HepG2 (cell line): ENCODE data around the gene PSMD3. TPM values are rescaled to one million over a fixed set of nuclear protein-coding genes. Genes with fewer than 3 reads are reported as not detected.

Experiments used
- CCDC6 ChIP-seq: sonication (generic); formaldehyde crosslinking; IDR thresholded peaks from 2 replicates; pipeline ENCODE4 v1.8.1; 2022; ENCODE audit warnings: mild to moderate bottlenecking, missing genetic modification reagents, moderate library complexity
- CSRNP2 ChIP-seq: sonication (generic); formaldehyde crosslinking; conservative IDR thresholded peaks from 2 replicates; pipeline ENCODE4 v1.8.0; 2022; ENCODE audit warnings: low read depth, missing genetic modification reagents
- ELF3 ChIP-seq: IDR thresholded peaks from 2 replicates; pipeline ENCODE4 v1.6.1; 2016; ENCODE audit warnings: missing genetic modification reagents, missing compliant biosample characterization
- KLF13 ChIP-seq: sonication (generic); formaldehyde crosslinking; IDR thresholded peaks from 2 replicates; pipeline ENCODE4 v1.4.0; 2020; ENCODE audit warnings: mild to moderate bottlenecking, missing genetic modification reagents
- MIXL1 ChIP-seq: IDR thresholded peaks from 2 replicates; pipeline ENCODE4 v1.6.1; 2016
- PPARG ChIP-seq: conservative IDR thresholded peaks from 2 replicates; pipeline ENCODE4 v1.6.1; 2016; ENCODE audit warnings: missing biosample characterization, missing genetic modification reagents
- SOX13 ChIP-seq, 3 experiments: fragments of 450-650 bp in 1 of 3; sonication (generic) in 1 of 3; formaldehyde crosslinking in 1 of 3; IDR thresholded peaks in 2 of 3; conservative IDR thresholded peaks in 1 of 3; 2 replicates each; pipeline versions ENCODE4 v1.5.0 to v1.6.1; 2016 to 2020; ENCODE audit warnings: antibody characterized with exemption in 1 of 3, mild to moderate bottlenecking in 1 of 3, missing compliant biosample characterization in 1 of 3, missing genetic modification reagents in 1 of 3, moderate library complexity in 1 of 3
- ZFX ChIP-seq: sonication (generic); formaldehyde crosslinking; IDR thresholded peaks from 2 replicates; pipeline ENCODE4 v1.4.0; 2020; ENCODE audit warnings: mild to moderate bottlenecking, low read depth, missing genetic modification reagents, moderate library complexity
- ZNF121 ChIP-seq: sonication (generic); formaldehyde crosslinking; IDR thresholded peaks from 2 replicates; pipeline ENCODE4 v1.5.0; 2020; ENCODE audit warnings: mild to moderate bottlenecking, missing genetic modification reagents
- ZSCAN20 ChIP-seq: sonication (generic); formaldehyde crosslinking; IDR thresholded peaks from 2 replicates; pipeline ENCODE4 v1.4.0; 2020; ENCODE audit warnings: missing genetic modification reagents, mild to moderate bottlenecking, borderline replicate concordance
- polyA plus RNA-seq, 8 experiments: library from polyadenylated mRNA; depleted of rRNA in 3 of 8; stranded (reverse) in 7 of 8; unstranded in 1 of 8; fragments of >200 nt; fragmentation: Illumina TruSeq in 4 of 8; extraction: Trizol in 4 of 8; gene quantifications; 2 replicates each; pipeline versions ENCODE4 v1.2.1 to v1.2.3, GENCODE V29; 2011 to 2016; ENCODE audit warnings: low read depth in 4 of 8, missing spikeins in 1 of 8, mixed read lengths in 1 of 8; ENCODE audit not compliant: insufficient read depth in 1 of 8
- total RNA-seq, 5 experiments: library from RNA; depleted of rRNA; stranded (reverse); fragments of >200 nt; fragmentation: Illumina TruSeq; extraction: Trizol; gene quantifications; 2 replicates each; pipeline ENCODE4 v1.2.3, GENCODE V29; 2016; ENCODE audit warnings: low read depth in 1 of 5
- TF ChIP-seq, protein P1 (sequence below): sonication (generic); formaldehyde crosslinking; IDR thresholded peaks from 2 replicates; pipeline ENCODE4 v1.4.0; 2020; ENCODE audit warnings: missing genetic modification reagents
- TF ChIP-seq, protein P2 (sequence below): sonication (generic); formaldehyde crosslinking; IDR thresholded peaks from 2 replicates; pipeline ENCODE4 v1.4.0; 2020; ENCODE audit warnings: mild to moderate bottlenecking, missing genetic modification reagents

Gene PSMD3
- total and polyA plus RNA-seq, 2 of the 13 experiments (the other 11 are each of a cell fraction or from before 2014, with no cell fraction given) = 97.4 to 146 TPM

DNA sequence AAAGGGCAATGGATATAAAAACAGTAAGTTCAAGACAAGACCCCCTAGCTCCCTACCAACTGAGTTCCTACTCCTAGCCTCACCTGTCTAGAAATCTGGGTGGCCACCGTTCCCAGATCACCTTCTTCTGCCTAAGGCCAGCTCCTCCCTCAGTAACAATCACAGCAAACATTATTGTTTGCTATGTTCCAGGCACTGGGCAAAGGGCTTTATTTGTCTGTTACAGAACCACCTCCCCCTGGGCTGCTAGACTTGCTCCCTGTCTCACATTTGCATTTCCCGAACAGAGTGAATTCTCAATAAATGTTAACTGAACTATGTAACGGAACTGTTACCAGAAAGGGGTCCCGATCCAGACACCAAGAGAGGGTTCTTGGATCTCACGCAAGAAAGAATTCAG lies 46.3 kb upstream of the PSMD3 start (continued):
- no peak for TF ChIP-seq CSRNP2 (CRISPR knock-in tag)
- no peak for TF ChIP-seq CCDC6 (CRISPR knock-in tag)
- TF ChIP-seq, protein P1, sequence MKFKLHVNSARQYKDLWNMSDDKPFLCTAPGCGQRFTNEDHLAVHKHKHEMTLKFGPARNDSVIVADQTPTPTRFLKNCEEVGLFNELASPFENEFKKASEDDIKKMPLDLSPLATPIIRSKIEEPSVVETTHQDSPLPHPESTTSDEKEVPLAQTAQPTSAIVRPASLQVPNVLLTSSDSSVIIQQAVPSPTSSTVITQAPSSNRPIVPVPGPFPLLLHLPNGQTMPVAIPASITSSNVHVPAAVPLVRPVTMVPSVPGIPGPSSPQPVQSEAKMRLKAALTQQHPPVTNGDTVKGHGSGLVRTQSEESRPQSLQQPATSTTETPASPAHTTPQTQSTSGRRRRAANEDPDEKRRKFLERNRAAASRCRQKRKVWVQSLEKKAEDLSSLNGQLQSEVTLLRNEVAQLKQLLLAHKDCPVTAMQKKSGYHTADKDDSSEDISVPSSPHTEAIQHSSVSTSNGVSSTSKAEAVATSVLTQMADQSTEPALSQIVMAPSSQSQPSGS = no peak
- no peak for TF ChIP-seq ZSCAN20 (CRISPR knock-in tag)
- TF ChIP-seq MIXL1 (CRISPR knock-in tag) = 0 out of 2 replicates have a peak, but pooled peaks have one; percentile 29
- peak; percentile 26; the same call in 1 of the 2 replicates for TF ChIP-seq PPARG (CRISPR knock-in tag)
- TF ChIP-seq KLF13 (CRISPR knock-in tag) = no peak
- TF ChIP-seq, protein P2, sequence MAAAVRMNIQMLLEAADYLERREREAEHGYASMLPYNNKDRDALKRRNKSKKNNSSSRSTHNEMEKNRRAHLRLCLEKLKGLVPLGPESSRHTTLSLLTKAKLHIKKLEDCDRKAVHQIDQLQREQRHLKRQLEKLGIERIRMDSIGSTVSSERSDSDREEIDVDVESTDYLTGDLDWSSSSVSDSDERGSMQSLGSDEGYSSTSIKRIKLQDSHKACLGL (CRISPR knock-in tag) = no peak
- TF ChIP-seq SOX13 (IDR thresholded peaks at IDR 0.05) = no peak
- TF ChIP-seq SOX13 (CRISPR knock-in tag; conservative IDR thresholded peaks at IDR 0.05 in 1 of 2, IDR thresholded peaks at IDR 0.05 in 1 of 2) = peak in 1 of 2 experiments; percentile 56; a peak in 1 of 4 replicates
- TF ChIP-seq ZNF121 (CRISPR knock-in tag) = no peak
- TF ChIP-seq ELF3 (CRISPR knock-in tag) = peak; percentile 20; the same call in 1 of the 2 replicates
- TF ChIP-seq ZFX = no peak
